IMR-90 (cell line): ENCODE results near the gene SYNE2. TPM values are rescaled to one million over a fixed set of nuclear protein-coding genes. Genes with fewer than 3 reads are reported as not detected.

Experiments used
- ATAC-seq: fragments of 200-7000 bp; cut with Tn5 transposase; 2 replicates; pipeline ENCODE4 v1.9.1; 2020; ENCODE audit warnings: low read depth, mild to moderate bottlenecking, moderate library complexity
- BruUV-seq: library from RNA; stranded (reverse); fragments of 400-500 nt; replicated peaks from 2 replicates; lab custom pipeline; 2021; lab: Mats Ljungman, UMichigan
- CTCF ChIA-PET: fragments of 300-600 bp; formaldehyde crosslinking; extraction: SDS; loops from one replicate; lab custom pipeline; 2021; ENCODE audit warnings: antibody characterized with exemption; lab: Yijun Ruan, JAX
- POLR2A ChIA-PET: fragments of 300-600 bp; sonication (Branson Sonifier 250); formaldehyde crosslinking; loops from one replicate; lab custom pipeline; 2022; ENCODE audit warnings: antibody characterized with exemption; ENCODE audit not compliant: unreplicated experiment; lab: Charles Lee
- DNase-seq: peaks from one replicate; pipeline ENCODE4 v3.0.0; 2013
- H2AFZ ChIP-seq: replicated peaks from 2 replicates; pipeline ENCODE3; 2013; ENCODE audit warnings: low read length, mild to moderate bottlenecking; ENCODE audit not compliant: poor library complexity
- H2AK5ac ChIP-seq: 2 replicates; pipeline ENCODE4 v1.6.1; 2013; ENCODE audit warnings: low read depth, low read length, inconsistent platforms
- H2AK9ac ChIP-seq: replicated peaks from 2 replicates; pipeline ENCODE3; 2013; ENCODE audit warnings: mild to moderate bottlenecking, low read depth, low read length, moderate library complexity; ENCODE audit not compliant: poor library complexity
- H2BK120ac ChIP-seq: 2 replicates; pipeline ENCODE4 v1.6.1; 2013; ENCODE audit warnings: low read depth, low read length, inconsistent platforms
- H2BK15ac ChIP-seq: 3 replicates; pipeline ENCODE4 v1.6.1; 2013; ENCODE audit warnings: low read depth, low read length, inconsistent platforms
- H2BK20ac ChIP-seq: 2 replicates; pipeline ENCODE4 v1.6.1; 2013; ENCODE audit warnings: low read depth, mild to moderate bottlenecking, inconsistent platforms, low read length, moderate library complexity
- H2BK5ac ChIP-seq: 2 replicates; pipeline ENCODE4 v1.6.1; 2013; ENCODE audit warnings: mild to moderate bottlenecking, low read depth, low read length, inconsistent platforms; ENCODE audit not compliant: poor library complexity, severe bottlenecking
- H3K14ac ChIP-seq: replicated peaks from 2 replicates; pipeline ENCODE4 v1.6.1; 2013; ENCODE audit warnings: low read depth, low read length, inconsistent platforms
- H3K18ac ChIP-seq: 2 replicates; pipeline ENCODE4 v1.6.1; 2013; ENCODE audit warnings: low read depth, low read length, control low read depth
- H3K23ac ChIP-seq: 2 replicates; pipeline ENCODE4 v1.6.1; 2013; ENCODE audit warnings: low read depth, low read length, inconsistent platforms
- H3K27ac ChIP-seq: 2 replicates; pipeline ENCODE4 v1.5.1; 2013; ENCODE audit warnings: mild to moderate bottlenecking, control low read depth, low read length; ENCODE audit not compliant: insufficient read depth
- H3K27me3 ChIP-seq: 2 replicates; pipeline ENCODE4 v1.6.1; 2013; ENCODE audit warnings: low read length; ENCODE audit not compliant: control insufficient read depth, insufficient read depth
- H3K36me3 ChIP-seq: 2 replicates; pipeline ENCODE4 v1.6.1; 2013; ENCODE audit warnings: low read length, mixed read lengths; ENCODE audit not compliant: control insufficient read depth, insufficient read depth
- H3K4ac ChIP-seq: 2 replicates; pipeline ENCODE4 v1.6.1; 2013; ENCODE audit warnings: low read depth, low read length, inconsistent platforms
- H3K4me1 ChIP-seq: 2 replicates; pipeline ENCODE4 v1.6.1; 2013; ENCODE audit warnings: low read length, mixed read lengths; ENCODE audit not compliant: control insufficient read depth, insufficient read depth
- H3K4me2 ChIP-seq: 2 replicates; pipeline ENCODE4 v1.6.1; 2013; ENCODE audit warnings: low read depth, mild to moderate bottlenecking, control low read depth, low read length, moderate library complexity
- H3K4me3 ChIP-seq: 2 replicates; pipeline ENCODE4 v1.5.1; 2013; ENCODE audit warnings: low read depth, mild to moderate bottlenecking, control low read depth, low read length, moderate library complexity; ENCODE audit not compliant: insufficient read depth
- H3K56ac ChIP-seq: 2 replicates; pipeline ENCODE4 v1.6.1; 2013; ENCODE audit warnings: low read length, inconsistent platforms; ENCODE audit not compliant: insufficient read depth; ENCODE audit errors: extremely low read depth
- H3K79me1 ChIP-seq, 2 experiments: 2 replicates each; pipeline ENCODE4 v1.6.1; 2013; ENCODE audit warnings: low read length in 2 of 2, inconsistent platforms in 1 of 2, low read depth in 1 of 2
- H3K9ac ChIP-seq: 2 replicates; pipeline ENCODE4 v1.6.1; 2013; ENCODE audit warnings: low read depth, low read length, control low read depth
- H3K9me1 ChIP-seq: 2 replicates; pipeline ENCODE4 v1.6.1; 2013; ENCODE audit warnings: low read length, inconsistent platforms; ENCODE audit not compliant: insufficient read depth
- H3K9me3 ChIP-seq: 2 replicates; pipeline ENCODE4 v1.6.1; 2013; ENCODE audit warnings: low read length; ENCODE audit not compliant: control insufficient read depth, insufficient read depth
- H4K20me1 ChIP-seq: 2 replicates; pipeline ENCODE4 v1.6.1; 2013; ENCODE audit warnings: low read length, inconsistent platforms; ENCODE audit not compliant: insufficient read depth
- H4K5ac ChIP-seq: 2 replicates; pipeline ENCODE4 v1.6.1; 2013; ENCODE audit warnings: mild to moderate bottlenecking, low read depth, low read length, control low read depth
- H4K8ac ChIP-seq, 2 experiments: 2 replicates each; pipeline ENCODE4 v1.6.1; 2013; ENCODE audit warnings: low read depth in 2 of 2, low read length in 2 of 2, control low read depth in 1 of 2, inconsistent platforms in 1 of 2
- H4K91ac ChIP-seq: 2 replicates; pipeline ENCODE4 v1.6.1; 2013; ENCODE audit warnings: low read depth, low read length, inconsistent platforms; ENCODE audit not compliant: insufficient read depth
- BHLHE40 ChIP-seq: fragments of 150-350 bp; IDR thresholded peaks from 2 replicates; pipeline ENCODE4 v1.6.1; 2016; ENCODE audit warnings: mild to moderate bottlenecking, low read depth, low read length
- CEBPB ChIP-seq: IDR thresholded peaks from 2 replicates; pipeline ENCODE4 v1.6.1; 2012; ENCODE audit warnings: low read depth, low read length, improper control_type of control experiment
- CHD1 ChIP-seq: IDR thresholded peaks from 2 replicates; pipeline ENCODE4 v1.6.1; 2012; ENCODE audit warnings: low read depth, low read length, improper control_type of control experiment
- FOS ChIP-seq: fragments of 150-350 bp; IDR thresholded peaks from 2 replicates; pipeline ENCODE4 v1.6.1; 2016; ENCODE audit warnings: low read depth, low read length
- MAFK ChIP-seq: IDR thresholded peaks from 2 replicates; pipeline ENCODE4 v1.6.1; 2012; ENCODE audit warnings: low read depth, low read length, improper control_type of control experiment
- MAZ ChIP-seq: IDR thresholded peaks from 2 replicates; pipeline ENCODE4 v1.6.1; 2012; ENCODE audit warnings: low read depth, mild to moderate bottlenecking, low read length, improper control_type of control experiment, moderate library complexity, borderline replicate concordance
- MXI1 ChIP-seq: IDR thresholded peaks from 2 replicates; pipeline ENCODE4 v1.6.1; 2012; ENCODE audit warnings: low read depth, mild to moderate bottlenecking, low read length, moderate library complexity, borderline replicate concordance
- NFE2L2 ChIP-seq: fragments of 150-350 bp; IDR thresholded peaks from 2 replicates; pipeline ENCODE4 v1.6.1; 2016; ENCODE audit warnings: low read depth, mild to moderate bottlenecking, low read length
- POLR2A ChIP-seq: IDR thresholded peaks from 2 replicates; pipeline ENCODE4 v1.6.1; 2012; ENCODE audit warnings: mild to moderate bottlenecking, low read depth, low read length
- RAD21 ChIP-seq: IDR thresholded peaks from 2 replicates; pipeline ENCODE4 v1.6.1; 2012; ENCODE audit warnings: low read length, improper control_type of control experiment
- RCOR1 ChIP-seq: IDR thresholded peaks from 2 replicates; pipeline ENCODE4 v1.6.1; 2012; ENCODE audit warnings: mild to moderate bottlenecking, low read length, improper control_type of control experiment; ENCODE audit not compliant: insufficient replicate concordance
- RFX5 ChIP-seq: IDR thresholded peaks from 2 replicates; pipeline ENCODE4 v1.8.0; 2012; ENCODE audit warnings: low read depth, mild to moderate bottlenecking, low read length, moderate library complexity
- SMC3 ChIP-seq: fragments of 150-350 bp; IDR thresholded peaks from 2 replicates; pipeline ENCODE4 v1.6.1; 2016; ENCODE audit warnings: low read depth, mild to moderate bottlenecking, antibody characterized with exemption, low read length, moderate library complexity
- dilution Hi-C: fragments of 300-500 bp; cut with HindIII; formaldehyde crosslinking; loops from one replicate; pipeline ENCODE4 v1.14.3; 2018; ENCODE audit warnings: low sequenced_read_pairs; ENCODE audit not compliant: unreplicated experiment
- in situ Hi-C: fragments of 300-500 bp; cut with MboI; formaldehyde crosslinking; loops from 3 replicates; pipeline ENCODE4 v1.14.3; 2019; ENCODE audit warnings: low sequenced_read_pairs, inconsistent platforms, mixed read lengths
- intact Hi-C: fragments of 100-400 bp; cut with micrococcal nuclease; formaldehyde crosslinking; loops from 2 replicates; pipeline ENCODE4 v1.10.0; 2022
- polyA plus RNA-seq, 3 experiments: library from polyadenylated mRNA; depleted of rRNA; stranded (reverse); fragments of >200 nt; gene quantifications; 2 replicates each; pipeline ENCODE4 v1.2.3, GENCODE V29; 2012; ENCODE audit warnings: low replicate concordance in 1 of 3
- total RNA-seq: library from RNA; depleted of rRNA; stranded (reverse); fragments of >200 nt; gene quantifications from 2 replicates; pipeline ENCODE4 v1.2.3, GENCODE V29; 2012
- TF ChIP-seq, protein P1 (sequence below): conservative IDR thresholded peaks from 2 replicates; pipeline ENCODE4 v1.5.1; 2012; ENCODE audit warnings: mild to moderate bottlenecking, low read depth, low read length, improper control_type of control experiment
- TF ChIP-seq, protein P2 (sequence below): fragments of 150-350 bp; IDR thresholded peaks from 2 replicates; pipeline ENCODE4 v1.6.1; 2017; ENCODE audit warnings: mild to moderate bottlenecking, antibody characterized with exemption, low read length, low read depth

The SYNE2 gene
- total and polyA plus RNA-seq, 2 of the 4 experiments (the other 2 are of a cell fraction): 5.2 to 28.9 TPM

DNA sequence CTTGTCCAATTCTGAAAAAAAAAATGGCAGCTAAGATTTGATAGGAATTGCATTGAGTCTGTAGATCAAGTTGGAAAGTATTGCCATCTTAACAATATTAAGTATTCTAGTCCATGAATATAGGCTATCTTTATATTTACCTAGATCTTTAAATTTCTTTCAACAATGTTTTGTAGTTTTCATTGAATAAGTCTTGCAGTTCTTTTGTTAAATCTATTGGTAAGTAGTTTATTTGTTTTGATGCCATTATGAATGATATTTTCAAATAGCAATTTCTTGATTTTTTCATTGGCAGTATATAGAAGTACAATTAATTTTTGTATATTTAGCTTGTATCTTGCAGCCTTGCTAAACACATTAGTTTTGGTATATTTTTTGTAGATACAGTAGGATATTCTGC, 71.6 kb downstream of the SYNE2 start:
- H3K4me3 ChIP-seq: no peak overlapping the region
- H3K4me2 ChIP-seq: no peak overlapping the region
- in situ Hi-C loops: no loop called here
- intact Hi-C loops: no loop called here
- H3K23ac ChIP-seq: no peak overlapping the region
- peaks cover 2% of the 10 kb centered on the region; the same call in 1 of the 2 replicates for H3K4me1 ChIP-seq
- H3K9ac ChIP-seq: no peak overlapping the region
- DNase-seq (no peak), ATAC-seq (no peak)
- H4K20me1 ChIP-seq: no peaks in the 10 kb centered on the region
- H2BK15ac ChIP-seq: no peak overlapping the region
- H3K27me3 ChIP-seq: no peaks in the 10 kb centered on the region
- no peak overlapping the region for H2BK20ac ChIP-seq
- no peaks in the 10 kb centered on the region for H3K9me3 ChIP-seq
- H2AK5ac ChIP-seq: no peak overlapping the region
- no peak overlapping the region for H3K4ac ChIP-seq
- no peak for TF ChIP-seq FOS
- TF ChIP-seq, protein P1, sequence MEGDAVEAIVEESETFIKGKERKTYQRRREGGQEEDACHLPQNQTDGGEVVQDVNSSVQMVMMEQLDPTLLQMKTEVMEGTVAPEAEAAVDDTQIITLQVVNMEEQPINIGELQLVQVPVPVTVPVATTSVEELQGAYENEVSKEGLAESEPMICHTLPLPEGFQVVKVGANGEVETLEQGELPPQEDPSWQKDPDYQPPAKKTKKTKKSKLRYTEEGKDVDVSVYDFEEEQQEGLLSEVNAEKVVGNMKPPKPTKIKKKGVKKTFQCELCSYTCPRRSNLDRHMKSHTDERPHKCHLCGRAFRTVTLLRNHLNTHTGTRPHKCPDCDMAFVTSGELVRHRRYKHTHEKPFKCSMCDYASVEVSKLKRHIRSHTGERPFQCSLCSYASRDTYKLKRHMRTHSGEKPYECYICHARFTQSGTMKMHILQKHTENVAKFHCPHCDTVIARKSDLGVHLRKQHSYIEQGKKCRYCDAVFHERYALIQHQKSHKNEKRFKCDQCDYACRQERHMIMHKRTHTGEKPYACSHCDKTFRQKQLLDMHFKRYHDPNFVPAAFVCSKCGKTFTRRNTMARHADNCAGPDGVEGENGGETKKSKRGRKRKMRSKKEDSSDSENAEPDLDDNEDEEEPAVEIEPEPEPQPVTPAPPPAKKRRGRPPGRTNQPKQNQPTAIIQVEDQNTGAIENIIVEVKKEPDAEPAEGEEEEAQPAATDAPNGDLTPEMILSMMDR: no peak
- no peak for TF ChIP-seq RCOR1
- TF ChIP-seq MAZ: no peak
- TF ChIP-seq CEBPB: no peak
- no peak for TF ChIP-seq SMC3
- TF ChIP-seq MAFK: no peak
- TF ChIP-seq MXI1: no peak
- TF ChIP-seq BHLHE40: no peak
- TF ChIP-seq POLR2A: no peak
- TF ChIP-seq RFX5: no peak
- TF ChIP-seq NFE2L2: no peak
- TF ChIP-seq, protein P2, sequence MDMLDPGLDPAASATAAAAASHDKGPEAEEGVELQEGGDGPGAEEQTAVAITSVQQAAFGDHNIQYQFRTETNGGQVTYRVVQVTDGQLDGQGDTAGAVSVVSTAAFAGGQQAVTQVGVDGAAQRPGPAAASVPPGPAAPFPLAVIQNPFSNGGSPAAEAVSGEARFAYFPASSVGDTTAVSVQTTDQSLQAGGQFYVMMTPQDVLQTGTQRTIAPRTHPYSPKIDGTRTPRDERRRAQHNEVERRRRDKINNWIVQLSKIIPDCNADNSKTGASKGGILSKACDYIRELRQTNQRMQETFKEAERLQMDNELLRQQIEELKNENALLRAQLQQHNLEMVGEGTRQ: no peak
- no peak for TF ChIP-seq CHD1
- TF ChIP-seq RAD21: no peak
- no peak overlapping the region for H2AFZ ChIP-seq
- H3K36me3 ChIP-seq: no peaks in the 10 kb centered on the region
- H4K8ac ChIP-seq: no peak overlapping the region
- H3K14ac ChIP-seq: no peak overlapping the region
- no peak overlapping the region for H2AK9ac ChIP-seq
- H4K5ac ChIP-seq: no peak overlapping the region
- CTCF ChIA-PET: interaction anchor here (0.9 kb wide), 1 partner anchor 13 kb away, joined by 3 read pairs; no protein-coding TSS in a partner anchor
- no peak overlapping the region for H2BK5ac ChIP-seq
- BruUV-seq: no TSS peak
- no peak overlapping the region for H3K27ac ChIP-seq
- H4K91ac ChIP-seq: no peak overlapping the region
- no peak overlapping the region for H3K18ac ChIP-seq
- no peaks in the 10 kb centered on the region for H3K79me1 ChIP-seq
- no peak overlapping the region for H3K56ac ChIP-seq
- H2BK120ac ChIP-seq: no peak overlapping the region
- dilution Hi-C loops: no loop called here
- peaks cover 2% of the 10 kb centered on the region; the same call in 1 of the 2 replicates for H3K9me1 ChIP-seq
- POLR2A ChIA-PET: interaction anchor here (0.6 kb wide), 1 partner anchor 24 kb away, joined by 3 read pairs; no protein-coding TSS in a partner anchor
